Left ventricle myocardium inferior (tissue), 1 donor: ENCODE results near the gene HMX2. TPM values are rescaled to one million over a fixed set of nuclear protein-coding genes. Genes with fewer than 3 reads are reported as not detected.

ENCODE experiments used
- DNase-seq: peaks from one replicate; pipeline ENCODE4 v3.0.0-alpha.2; 2020
- H3K27ac ChIP-seq: fragments of 200-600 bp; replicated peaks from 2 replicates; pipeline ENCODE4 v1.8.0; 2021
- H3K27me3 ChIP-seq: fragments of 200-600 bp; 2 replicates; pipeline ENCODE4 v1.8.0; 2021; ENCODE audit warnings: low read depth
- H3K36me3 ChIP-seq: fragments of 200-600 bp; 2 replicates; pipeline ENCODE4 v1.8.0; 2021
- H3K4me1 ChIP-seq: fragments of 200-600 bp; 2 replicates; pipeline ENCODE4 v1.8.0; 2021
- H3K4me3 ChIP-seq: fragments of 200-600 bp; 2 replicates; pipeline ENCODE4 v1.8.0; 2021; ENCODE audit warnings: mild to moderate bottlenecking, moderate library complexity
- H3K9me3 ChIP-seq: fragments of 200-600 bp; replicated peaks from 2 replicates; pipeline ENCODE4 v1.8.0; 2021
- intact Hi-C: fragments of 100-400 bp; cut with micrococcal nuclease; formaldehyde crosslinking; loops from one replicate; pipeline ENCODE4 v1.11.0; 2022
- total RNA-seq: library from RNA; stranded (reverse); fragmentation: NEBNext Ultra II Directional; extraction: Animal tissue kit (Norgen Biotek cat#: 25700); gene quantifications from one replicate; pipeline ENCODE4 v1.2.1, GENCODE V29; 2021
- TF ChIP-seq, protein P1 (sequence below): fragments of 200-600 bp; IDR thresholded peaks from 2 replicates; pipeline ENCODE4 v1.8.0; 2021; ENCODE audit warnings: antibody characterized with exemption, mild to moderate bottlenecking, borderline replicate concordance
- donor health status: DM: no; HTN: yes; CAD: no; lungs with severe emphysema.

Gene HMX2
- total RNA-seq, 1 donor from 2014 or later, result not detected

DNA sequence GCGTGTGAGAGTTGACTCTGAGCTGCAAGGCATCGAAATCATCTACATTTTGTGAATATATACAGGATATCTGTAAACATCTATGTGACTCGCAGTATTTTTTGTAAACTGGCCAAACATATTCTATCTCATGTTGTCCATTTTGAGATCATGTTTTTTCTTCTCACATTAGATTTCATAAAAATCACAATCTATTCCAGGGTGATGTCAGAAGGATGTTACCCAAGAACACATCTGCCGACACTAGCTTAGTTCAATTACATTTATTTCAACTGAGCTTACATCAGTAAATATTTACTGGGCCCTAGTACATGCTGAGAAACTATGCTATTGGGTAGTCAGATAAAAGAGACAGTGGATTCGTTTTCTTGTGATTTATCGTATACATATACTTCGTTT lies 3.8 kb downstream of the HMX2 start:
- peaks cover 69% of the 10 kb centered on the region for H3K27me3 ChIP-seq
- peaks cover 68% of the 10 kb centered on the region for H3K4me1 ChIP-seq
- H3K4me3 ChIP-seq, result peak overlapping the region; percentile 47
- intact Hi-C loops, result no loop called here
- TF ChIP-seq, protein P1, sequence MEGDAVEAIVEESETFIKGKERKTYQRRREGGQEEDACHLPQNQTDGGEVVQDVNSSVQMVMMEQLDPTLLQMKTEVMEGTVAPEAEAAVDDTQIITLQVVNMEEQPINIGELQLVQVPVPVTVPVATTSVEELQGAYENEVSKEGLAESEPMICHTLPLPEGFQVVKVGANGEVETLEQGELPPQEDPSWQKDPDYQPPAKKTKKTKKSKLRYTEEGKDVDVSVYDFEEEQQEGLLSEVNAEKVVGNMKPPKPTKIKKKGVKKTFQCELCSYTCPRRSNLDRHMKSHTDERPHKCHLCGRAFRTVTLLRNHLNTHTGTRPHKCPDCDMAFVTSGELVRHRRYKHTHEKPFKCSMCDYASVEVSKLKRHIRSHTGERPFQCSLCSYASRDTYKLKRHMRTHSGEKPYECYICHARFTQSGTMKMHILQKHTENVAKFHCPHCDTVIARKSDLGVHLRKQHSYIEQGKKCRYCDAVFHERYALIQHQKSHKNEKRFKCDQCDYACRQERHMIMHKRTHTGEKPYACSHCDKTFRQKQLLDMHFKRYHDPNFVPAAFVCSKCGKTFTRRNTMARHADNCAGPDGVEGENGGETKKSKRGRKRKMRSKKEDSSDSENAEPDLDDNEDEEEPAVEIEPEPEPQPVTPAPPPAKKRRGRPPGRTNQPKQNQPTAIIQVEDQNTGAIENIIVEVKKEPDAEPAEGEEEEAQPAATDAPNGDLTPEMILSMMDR, result no peak
- no peak overlapping the region for H3K27ac ChIP-seq
- DNase-seq, result no peak
- no peaks in the 10 kb centered on the region for H3K9me3 ChIP-seq
- peaks cover 13% of the 10 kb centered on the region for H3K36me3 ChIP-seq

DNA sequence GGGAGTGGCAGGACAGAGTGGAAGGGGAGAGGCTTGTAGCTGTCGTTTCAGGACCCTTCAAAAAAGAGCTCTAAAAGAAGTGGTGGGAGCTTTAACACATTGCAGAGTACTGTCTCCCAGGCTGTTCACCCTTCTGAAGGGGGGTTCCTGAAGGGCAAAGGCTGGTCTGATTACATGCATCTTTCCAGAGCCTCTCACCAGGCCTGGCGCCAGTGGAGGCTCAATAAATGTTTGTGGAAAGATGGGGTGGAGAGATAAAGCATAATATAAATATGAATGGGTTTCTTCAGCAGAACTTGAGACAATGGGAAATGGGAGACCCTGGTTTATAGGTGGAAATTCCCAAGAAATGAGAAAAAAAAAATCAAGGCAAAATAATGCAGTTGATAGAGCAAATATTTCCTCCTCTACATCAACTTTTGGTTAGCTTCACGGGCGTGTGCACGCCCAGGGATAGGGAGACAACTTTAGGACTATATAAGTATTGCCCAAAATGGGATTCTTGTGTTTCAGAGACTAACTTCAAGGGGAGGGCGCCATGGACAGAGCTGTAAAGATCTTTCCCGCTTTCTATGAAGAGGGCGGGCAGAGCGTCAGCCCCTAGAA lies 5.7 kb downstream of the HMX2 start:
- no peak overlapping the region for H3K27ac ChIP-seq

DNA sequence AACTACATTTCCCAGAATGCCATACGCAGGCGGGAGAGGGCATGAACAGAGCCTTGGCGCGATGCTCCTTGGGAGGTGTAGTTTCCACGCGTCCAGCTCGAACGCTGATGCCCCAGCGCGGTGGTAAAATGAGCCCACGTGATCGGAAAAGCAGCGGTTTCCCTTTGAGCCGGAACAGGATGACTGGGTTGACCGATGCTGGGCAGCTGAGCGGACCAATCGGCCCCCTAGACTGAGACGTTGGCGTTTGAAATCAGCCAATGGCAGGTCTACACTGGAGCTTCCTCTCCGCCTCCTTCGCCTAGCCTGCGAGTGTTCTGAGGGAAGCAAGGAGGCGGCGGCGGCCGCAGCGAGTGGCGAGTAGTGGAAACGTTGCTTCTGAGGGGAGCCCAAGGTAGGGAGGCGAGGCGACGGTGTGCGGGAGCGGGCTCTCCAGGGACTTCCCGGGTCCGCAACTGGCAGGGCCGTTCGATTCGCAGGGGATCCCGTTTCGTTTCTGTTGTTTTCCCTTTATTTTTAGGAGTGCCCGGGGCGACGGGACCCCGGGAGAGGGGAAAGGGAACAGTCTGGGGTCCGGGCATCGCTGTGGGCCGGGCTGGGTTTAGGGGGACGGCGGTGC lies 6.3 kb downstream of the HMX2 start, which contains the start of gene BUB3:
Gene BUB3, plus strand, starts transcription at position 311 of the 619 bp plus-strand sequence. CDS start 516 bp downstream, outside the sequence.
- H3K36me3 ChIP-seq, result peaks cover 36% of the 10 kb centered on the region
- H3K4me1 ChIP-seq, result peaks cover 57% of the 10 kb centered on the region
- peaks cover 44% of the 10 kb centered on the region for H3K27me3 ChIP-seq
- no peaks in the 10 kb centered on the region for H3K9me3 ChIP-seq
- peak within 1 kb of the TSS; percentile 94 for H3K27ac ChIP-seq
- DNase-seq, result peak; percentile 98
- peak within 1 kb of the TSS; percentile 98 for H3K4me3 ChIP-seq
- TF ChIP-seq, protein P1, result peak; percentile 59
- intact Hi-C loops, result no loop called here

More for the DNA sequence above, 5.7 kb downstream of the HMX2 start:
- peak overlapping the region; percentile 98 for H3K4me3 ChIP-seq
- TF ChIP-seq, protein P1, result no peak
- H3K27me3 ChIP-seq, result peaks cover 51% of the 10 kb centered on the region
- H3K4me1 ChIP-seq, result peaks cover 62% of the 10 kb centered on the region
- H3K36me3 ChIP-seq, result peaks cover 30% of the 10 kb centered on the region
- H3K9me3 ChIP-seq, result no peaks in the 10 kb centered on the region
- intact Hi-C loops, result no loop called here
- no peak for DNase-seq

DNA sequence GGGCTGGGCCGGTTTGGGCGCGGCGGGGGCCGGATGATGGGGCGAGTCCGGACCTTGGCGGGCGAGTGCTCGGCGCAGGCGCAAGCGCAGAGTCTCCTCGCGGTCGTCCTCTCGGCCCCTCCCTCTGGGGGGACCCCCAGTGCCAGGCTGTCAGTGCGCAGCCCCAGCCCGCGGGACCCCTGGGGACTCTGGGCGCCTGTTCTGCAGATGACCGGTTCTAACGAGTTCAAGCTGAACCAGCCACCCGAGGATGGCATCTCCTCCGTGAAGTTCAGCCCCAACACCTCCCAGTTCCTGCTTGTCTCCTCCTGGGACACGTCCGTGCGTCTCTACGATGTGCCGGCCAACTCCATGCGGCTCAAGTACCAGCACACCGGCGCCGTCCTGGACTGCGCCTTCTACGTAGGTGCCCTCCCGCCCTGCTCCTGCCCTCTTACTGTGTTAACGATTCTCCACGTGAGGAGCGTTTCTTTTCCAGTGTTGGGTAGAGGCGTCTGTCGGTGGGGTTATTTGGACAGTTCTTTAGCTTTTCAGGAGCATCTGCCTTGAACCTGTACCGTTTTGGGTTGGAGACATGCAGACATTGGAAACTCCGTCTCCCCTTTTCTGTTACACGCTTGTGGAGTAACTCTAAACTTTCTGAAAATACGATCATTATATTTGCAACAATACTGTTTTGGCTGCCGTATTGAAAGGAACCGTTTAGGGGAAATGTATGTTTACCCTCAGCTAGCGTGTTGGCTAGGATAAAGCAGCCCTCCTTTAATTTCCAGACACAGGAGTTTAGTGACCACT lies 7.0 kb downstream of the HMX2 start:
- DNase-seq, result peak; percentile 49
- H3K4me1 ChIP-seq, result peaks cover 50% of the 10 kb centered on the region
- TF ChIP-seq, protein P1, result no peak
- H3K27ac ChIP-seq, result peak overlapping the region; percentile 94
- intact Hi-C loops, result no loop called here
- H3K9me3 ChIP-seq, result no peaks in the 10 kb centered on the region
- peak overlapping the region; percentile 98 for H3K4me3 ChIP-seq
- peaks cover 36% of the 10 kb centered on the region for H3K36me3 ChIP-seq
- peaks cover 37% of the 10 kb centered on the region for H3K27me3 ChIP-seq

DNA sequence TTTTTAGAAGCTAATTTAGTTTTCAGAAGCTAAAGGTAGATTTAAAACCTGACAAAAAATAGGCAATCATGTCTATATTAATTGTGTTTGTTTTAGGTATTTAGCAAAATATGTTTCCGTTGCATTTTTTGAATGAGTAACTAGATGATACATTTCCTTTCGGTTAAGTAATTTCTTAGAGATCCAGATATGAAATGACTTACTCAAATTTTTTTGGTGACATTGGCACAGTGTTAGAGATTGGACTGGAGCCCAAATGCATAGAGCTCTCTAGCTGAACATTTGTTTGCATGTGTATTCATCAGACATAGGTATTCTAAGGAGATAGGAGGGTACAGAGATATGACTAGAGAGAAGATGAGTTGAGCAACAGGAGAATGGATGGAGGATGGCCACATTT lies 8.1 kb downstream of the HMX2 start:
- intact Hi-C loops, result no loop called here

More for the DNA sequence above, 8.1 kb downstream of the HMX2 start:
- TF ChIP-seq, protein P1, result no peak
- H3K36me3 ChIP-seq, result peaks cover 47% of the 10 kb centered on the region
- peaks cover 26% of the 10 kb centered on the region for H3K27me3 ChIP-seq
- DNase-seq, result no peak
- H3K27ac ChIP-seq, result no peak overlapping the region
- H3K9me3 ChIP-seq, result no peaks in the 10 kb centered on the region
- peaks cover 38% of the 10 kb centered on the region for H3K4me1 ChIP-seq
- H3K4me3 ChIP-seq, result no peak overlapping the region
